ENCODE data around the gene CD96. TPM values are rescaled to one million over a fixed set of nuclear protein-coding genes. Genes with fewer than 3 reads are reported as not detected.
"Not testable (repeated sequence)": the region's sequence is repeated elsewhere in the genome, so short reads cannot be mapped to it uniquely, and the experiment has no call there.

CD96 gene
- polyA plus RNA-seq, 1 experiment = 0.12 TPM

- no peak for TF ChIP-seq CTCF (IDR thresholded peaks at IDR 0.05; ENCODE audit: low read depth, low read length)
- H3K9me3 ChIP-seq (ENCODE audit: control insufficient read depth, insufficient read depth, low read length) = no peaks in the 10 kb centered on the region
- no peaks in the 10 kb centered on the region for H3K27me3 ChIP-seq (ENCODE audit: control insufficient read depth, insufficient read depth, low read length)
- ChIA-PET POLR2A (no interaction called here), CTCF (no interaction called here)
- no peak for DNase-seq (ENCODE audit: low read depth, low spot score)
- no peak overlapping the region for H3K27ac ChIP-seq (ENCODE audit: low read depth, low read length)
- no peak overlapping the region for H3K4me3 ChIP-seq (ENCODE audit: low read depth, low read length)
These were observed 35.6 kb upstream of the CD96 start for GRCh38 chr3:111506435-111506834.

GRCh38 chr3:111509308-111509707 lies 32.7 kb upstream of the CD96 start:
- DNase-seq (ENCODE audit: low read depth, low spot score) = no peak
- Histone ChIP-seq H3K4me3 (ENCODE audit: low read depth, low read length) (no peak overlapping the region), H3K9me3 (ENCODE audit: control insufficient read depth, insufficient read depth, low read length) (no peaks in the 10 kb centered on the region), H3K27ac (ENCODE audit: low read depth, low read length) (no peak overlapping the region), H3K27me3 (ENCODE audit: control insufficient read depth, insufficient read depth, low read length) (no peaks in the 10 kb centered on the region)
- CTCF ChIA-PET = no interaction called here
- POLR2A ChIA-PET = no interaction called here
- TF ChIP-seq CTCF (IDR thresholded peaks at IDR 0.05; ENCODE audit: low read depth, low read length) = no peak

- Histone ChIP-seq H3K27ac (ENCODE audit: low read depth, low read length) (no peak overlapping the region), H3K4me3 (ENCODE audit: low read depth, low read length) (no peak overlapping the region), H3K9me3 (ENCODE audit: control insufficient read depth, insufficient read depth, low read length) (no peaks in the 10 kb centered on the region), H3K27me3 (ENCODE audit: control insufficient read depth, insufficient read depth, low read length) (peaks cover 27% of the 10 kb centered on the region)
- ChIA-PET POLR2A (no interaction called here), CTCF (no interaction called here)
- no peak for DNase-seq (ENCODE audit: low read depth, low spot score)
- no peak for TF ChIP-seq CTCF (IDR thresholded peaks at IDR 0.05; ENCODE audit: low read depth, low read length)
These were observed 24.2 kb upstream of the CD96 start for GRCh38 chr3:111517801-111518200.

GRCh38 chr3:111519178-111519855 lies 22.7 kb upstream of the CD96 start:
- TF ChIP-seq CTCF (IDR thresholded peaks at IDR 0.05; ENCODE audit: low read depth, low read length) = no peak
- H3K27ac ChIP-seq (ENCODE audit: low read depth, low read length) = no peak overlapping the region
- H3K27me3 ChIP-seq (ENCODE audit: control insufficient read depth, insufficient read depth, low read length) = peaks cover 27% of the 10 kb centered on the region
- no peaks in the 10 kb centered on the region for H3K9me3 ChIP-seq (ENCODE audit: control insufficient read depth, insufficient read depth, low read length)
- ChIA-PET POLR2A (no interaction called here), CTCF (no interaction called here)
- DNase-seq (ENCODE audit: low read depth, low spot score) = no peak
- H3K4me3 ChIP-seq (ENCODE audit: low read depth, low read length) = no peak overlapping the region

GRCh38 chr3:111521891-111522290 lies 20.1 kb upstream of the CD96 start:
- ChIA-PET CTCF (interaction anchor here (1.0 kb wide), 1 partner anchor 169 kb away, joined by 3 read pairs; no protein-coding TSS in a partner anchor), POLR2A (no interaction called here)

GRCh38 chr3:111524486-111524885 lies 17.5 kb upstream of the CD96 start:
- H3K27ac ChIP-seq (ENCODE audit: low read depth, low read length); H3K9me3 ChIP-seq (ENCODE audit: control insufficient read depth, insufficient read depth, low read length); H3K4me3 ChIP-seq (ENCODE audit: low read depth, low read length); H3K27me3 ChIP-seq (ENCODE audit: control insufficient read depth, insufficient read depth, low read length); CTCF ChIA-PET; DNase-seq (ENCODE audit: low read depth, low spot score); POLR2A ChIA-PET: not testable (repeated sequence)

More at GRCh38 chr3:111521891-111522290, 20.1 kb upstream of the CD96 start:
- Histone ChIP-seq H3K27ac (ENCODE audit: low read depth, low read length) (no peak overlapping the region), H3K4me3 (ENCODE audit: low read depth, low read length) (no peak overlapping the region), H3K9me3 (ENCODE audit: control insufficient read depth, insufficient read depth, low read length) (no peaks in the 10 kb centered on the region), H3K27me3 (ENCODE audit: control insufficient read depth, insufficient read depth, low read length) (peaks cover 21% of the 10 kb centered on the region)
- DNase-seq (ENCODE audit: low read depth, low spot score) = no peak
- TF ChIP-seq CTCF (IDR thresholded peaks at IDR 0.05; ENCODE audit: low read depth, low read length) = no peak
